COR-L47 (cell line): ENCODE data around the gene LRP1B.
A peak's percentile ranks its signal among the peaks of the same experiment; 100 is the strongest.
"Not testable (repeated sequence)": the region's sequence is repeated elsewhere in the genome, so short reads cannot be mapped to it uniquely, and the experiment has no call there.

Experiments used
- DNase-seq: peaks from one replicate; lab custom pipeline; 2025; lab: John Stamatoyannopoulos, UW

Gene LRP1B

GRCh38 chr2:140344266-140344665, 1786.5 kb downstream of the LRP1B start:
- not testable (repeated sequence) for DNase-seq

DNA sequence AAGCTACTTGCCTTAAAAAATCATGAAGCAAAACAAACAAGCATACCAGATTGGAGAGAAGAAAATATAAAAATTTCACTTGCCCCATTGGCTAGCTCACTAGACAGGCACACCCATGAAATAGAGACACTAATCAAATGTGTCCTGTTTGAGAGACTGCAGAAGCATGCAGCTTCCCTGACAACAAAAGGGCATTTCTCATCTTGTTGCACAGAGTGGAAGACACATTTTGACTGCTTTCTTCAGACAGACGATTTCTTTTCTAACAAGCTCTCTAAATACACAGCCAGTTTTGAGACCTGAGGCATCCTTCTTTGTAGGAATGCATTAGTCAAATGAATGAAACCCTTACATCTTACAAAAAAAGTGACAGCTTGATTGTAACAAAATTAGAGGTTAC, 1792.0 kb downstream of the LRP1B start:
- no peak for DNase-seq

DNA sequence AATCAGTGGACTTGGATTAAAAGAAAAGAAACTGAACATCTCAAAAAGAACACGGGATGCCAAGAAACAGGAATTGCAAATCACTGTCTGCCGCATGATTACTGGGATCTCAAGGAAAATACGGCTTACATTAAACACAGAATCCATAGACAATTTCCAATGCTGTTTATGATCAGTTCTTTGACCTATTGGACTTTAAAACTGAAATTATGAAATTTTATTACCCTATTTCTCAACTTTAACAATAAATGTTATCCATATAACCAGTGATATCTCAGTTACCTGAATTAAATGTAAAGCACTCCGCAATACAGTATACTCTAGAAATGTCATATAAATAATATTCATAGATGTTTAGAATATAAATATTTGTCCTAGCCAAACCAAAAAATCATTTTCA, 1793.8 kb downstream of the LRP1B start:
- DNase-seq: no peak

GRCh38 chr2:140316345-140316744, 1814.5 kb downstream of the LRP1B start:
- no peak for DNase-seq

DNA sequence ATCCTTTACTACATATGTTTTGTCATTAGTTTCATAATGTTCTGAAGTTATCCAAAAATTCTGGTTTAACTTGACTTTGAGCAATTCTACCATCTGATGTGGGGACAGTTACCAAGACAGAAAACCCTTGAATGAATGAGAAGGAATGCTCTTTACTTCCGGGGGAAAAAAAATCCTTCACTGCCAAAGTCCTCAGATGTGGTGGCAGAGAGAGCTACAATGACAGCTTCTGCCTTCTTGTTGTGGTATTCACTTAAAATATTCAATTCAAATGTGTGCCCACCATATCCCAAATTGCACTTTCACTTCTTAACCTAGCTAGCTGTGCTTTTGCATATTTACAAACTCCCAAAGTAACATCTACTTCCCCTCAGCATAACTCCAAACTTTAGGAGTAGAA, 1818.9 kb downstream of the LRP1B start:
- DNase-seq: no peak

GRCh38 chr2:140308706-140309105, 1822.1 kb downstream of the LRP1B start:
- DNase-seq: no peak

GRCh38 chr2:140307532-140307931, 1823.3 kb downstream of the LRP1B start:
- DNase-seq: no peak

DNA sequence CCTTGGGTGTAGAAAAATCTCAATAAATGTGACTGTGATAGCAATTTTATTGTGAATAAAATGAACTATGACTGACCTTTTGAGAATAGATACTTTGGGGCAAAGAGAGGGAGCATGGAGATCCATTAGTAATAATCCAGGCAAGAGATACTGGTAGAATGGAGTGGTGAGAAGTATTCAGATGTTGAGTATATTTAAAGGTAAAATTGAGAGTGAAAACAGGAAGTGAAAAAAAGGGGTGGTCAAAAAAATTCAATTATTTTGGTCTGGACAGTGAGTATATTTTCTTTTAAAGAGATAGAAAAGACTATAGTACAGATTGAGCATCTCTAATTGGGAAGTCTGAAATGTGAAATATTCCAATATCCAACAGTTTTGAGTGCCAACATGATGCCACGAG, 1835.0 kb downstream of the LRP1B start:
- DNase-seq: no peak

DNA sequence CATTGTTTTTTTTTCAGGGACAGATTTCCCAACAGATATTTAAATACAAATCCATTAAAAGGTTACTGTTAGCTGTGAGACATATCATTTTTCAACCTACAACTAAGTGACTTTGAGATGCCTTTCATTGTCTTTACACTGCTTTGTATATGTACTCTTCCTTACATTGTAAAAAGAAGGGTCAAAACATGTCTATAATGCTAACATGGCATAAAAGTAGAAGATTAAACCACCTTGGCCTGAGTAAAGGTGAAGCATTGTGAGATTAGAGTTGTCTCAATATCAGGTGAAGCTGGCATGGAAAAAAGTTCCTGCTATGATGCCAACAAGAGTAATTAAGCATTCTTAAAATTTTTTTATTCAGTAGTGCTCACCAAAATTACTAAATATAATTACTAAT, 1842.1 kb downstream of the LRP1B start:
- no peak for DNase-seq

- no peak for DNase-seq
Observed at GRCh38 chr2:140288213-140288612, 1842.6 kb downstream of the LRP1B start.

DNA sequence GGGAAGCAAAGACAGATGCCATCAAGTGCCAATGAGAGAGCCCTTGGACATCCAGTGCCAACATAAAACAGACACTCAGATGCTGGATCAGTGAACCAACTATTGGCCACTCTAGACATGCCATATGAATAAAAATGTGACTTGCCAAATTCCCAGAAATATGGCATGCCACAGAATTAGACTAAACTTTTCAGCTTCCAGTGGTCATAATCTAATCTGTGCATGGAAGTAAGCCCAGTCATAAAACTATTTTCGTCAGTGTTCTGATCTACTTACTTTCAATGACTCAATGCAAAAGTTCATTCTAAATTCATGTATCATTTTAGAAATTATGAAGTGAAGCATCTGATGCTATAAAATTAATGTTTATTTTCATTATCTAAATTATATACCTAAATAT, 1844.4 kb downstream of the LRP1B start:
- DNase-seq: no peak

GRCh38 chr2:140277344-140277743, 1853.5 kb downstream of the LRP1B start:
- not testable (repeated sequence) for DNase-seq

DNA sequence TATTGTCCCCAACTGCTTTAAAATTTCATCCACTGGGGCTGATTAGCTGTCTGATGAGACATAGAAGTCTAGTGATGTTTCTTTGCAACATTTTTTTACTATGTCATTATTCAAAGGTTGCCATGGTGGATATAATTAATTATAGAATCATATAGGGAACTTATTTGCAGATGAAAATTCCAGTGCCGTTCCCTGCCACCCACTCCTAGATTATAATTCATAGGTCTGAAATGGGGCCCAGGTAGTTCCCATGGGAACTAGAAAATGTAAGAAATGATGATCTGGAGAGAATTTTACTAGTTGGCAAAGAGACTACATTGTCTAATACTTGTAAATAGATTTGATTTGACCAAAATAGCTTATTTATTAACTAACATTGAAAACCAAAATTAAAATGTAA, 1854.2 kb downstream of the LRP1B start:
- no peak for DNase-seq

DNA sequence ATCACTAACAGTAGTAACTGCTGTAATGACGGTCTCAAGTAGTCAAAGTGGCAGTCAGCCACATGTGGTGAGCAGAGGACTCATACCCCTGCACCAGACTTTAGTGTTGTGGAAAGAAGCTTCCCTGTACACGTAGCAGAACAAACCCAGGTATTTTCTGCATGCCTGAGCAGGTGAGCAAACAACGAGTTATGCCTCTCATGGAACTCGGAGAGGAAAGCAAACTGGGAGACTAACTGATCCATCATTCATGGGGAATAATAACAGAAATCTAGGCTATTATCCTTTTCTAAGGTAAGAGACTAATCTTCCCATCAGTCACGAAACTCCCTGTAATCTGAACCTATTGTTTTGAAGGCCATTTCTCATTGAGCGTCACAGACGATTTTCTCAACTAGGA, 1855.4 kb downstream of the LRP1B start:
- DNase-seq: peak; percentile 64

GRCh38 chr2:140274891-140275290, 1855.9 kb downstream of the LRP1B start:
- no peak for DNase-seq

DNA sequence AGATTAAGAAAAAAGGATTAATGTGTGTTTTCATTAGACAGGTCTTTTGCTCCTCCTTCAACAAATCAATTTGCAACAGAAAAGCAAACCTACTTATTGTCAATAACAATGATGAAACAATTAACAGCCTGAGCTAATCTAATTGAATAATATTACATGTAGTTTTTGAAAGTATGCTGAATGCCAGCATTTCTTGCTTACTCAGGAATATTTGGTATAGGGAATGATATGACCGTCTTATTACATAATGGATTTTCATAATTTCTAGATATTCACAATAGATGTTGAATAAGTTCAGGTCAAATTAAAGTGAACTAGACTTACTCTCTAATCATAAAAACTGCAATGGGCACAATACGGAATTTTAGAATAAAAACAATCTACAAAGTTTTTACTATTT, 1856.9 kb downstream of the LRP1B start:
- DNase-seq: no peak

DNA sequence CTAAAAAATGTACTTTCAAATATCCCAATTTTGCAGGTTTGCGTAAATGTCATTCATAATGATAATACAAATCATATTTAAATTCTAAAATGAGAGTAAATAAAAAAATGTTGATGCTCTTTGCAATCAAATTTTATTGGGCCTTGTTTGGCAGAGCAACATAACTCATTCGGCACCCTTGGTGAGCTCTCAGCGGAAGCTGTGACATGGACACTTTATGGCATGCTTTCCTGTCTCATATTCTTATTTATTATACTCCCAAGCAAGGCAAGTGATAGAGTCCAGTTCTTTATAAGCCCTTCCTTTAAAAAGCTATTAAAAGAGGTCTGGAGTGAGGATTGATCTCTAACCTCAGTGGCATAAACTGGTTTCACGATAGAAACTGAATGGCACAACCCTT, 1857.4 kb downstream of the LRP1B start:
- no peak for DNase-seq

DNA sequence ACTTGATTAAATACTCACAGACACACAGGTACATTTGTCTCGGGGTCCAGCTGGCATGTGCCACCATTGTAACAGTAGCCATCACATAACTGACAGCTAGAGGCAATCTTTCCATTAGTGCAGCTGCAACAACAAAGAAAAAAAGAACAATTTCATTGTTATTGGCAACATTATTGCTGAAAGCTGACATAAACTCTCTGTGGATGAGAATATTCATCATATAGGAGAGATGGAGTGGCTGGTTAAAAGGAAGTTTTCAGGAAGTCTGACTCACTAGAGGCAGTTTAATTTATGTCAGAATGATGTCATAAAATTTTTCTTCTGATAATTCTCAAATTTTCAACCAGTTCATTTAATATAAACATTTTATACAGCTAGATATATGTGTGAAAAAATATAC, 1860.6 kb downstream of the LRP1B start:
- no peak for DNase-seq

- DNase-seq: no peak
Observed at GRCh38 chr2:140269000-140269399, 1861.8 kb downstream of the LRP1B start.

DNA sequence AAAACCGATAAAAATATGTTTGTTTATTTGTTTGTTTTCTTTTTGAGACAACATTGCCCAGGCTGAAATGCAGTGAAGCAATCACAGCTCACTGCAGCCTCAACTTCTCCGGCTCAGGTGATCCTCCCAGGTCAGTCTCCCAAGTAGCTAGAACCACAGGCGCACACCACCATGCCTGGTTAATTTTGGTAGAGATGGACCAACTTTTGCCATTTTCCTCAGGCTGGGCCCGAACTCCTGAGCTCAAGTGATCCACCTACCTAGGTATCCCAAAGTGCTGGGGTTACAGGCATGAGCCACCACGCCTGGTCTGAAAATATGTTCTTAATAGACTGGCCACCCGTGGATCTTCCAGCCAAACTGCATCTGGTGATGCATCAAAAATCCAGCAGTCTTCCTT, 1867.9 kb downstream of the LRP1B start:
- DNase-seq: no peak

GRCh38 chr2:140257692-140258300, 1873.0 kb downstream of the LRP1B start:
- no peak for DNase-seq

DNA sequence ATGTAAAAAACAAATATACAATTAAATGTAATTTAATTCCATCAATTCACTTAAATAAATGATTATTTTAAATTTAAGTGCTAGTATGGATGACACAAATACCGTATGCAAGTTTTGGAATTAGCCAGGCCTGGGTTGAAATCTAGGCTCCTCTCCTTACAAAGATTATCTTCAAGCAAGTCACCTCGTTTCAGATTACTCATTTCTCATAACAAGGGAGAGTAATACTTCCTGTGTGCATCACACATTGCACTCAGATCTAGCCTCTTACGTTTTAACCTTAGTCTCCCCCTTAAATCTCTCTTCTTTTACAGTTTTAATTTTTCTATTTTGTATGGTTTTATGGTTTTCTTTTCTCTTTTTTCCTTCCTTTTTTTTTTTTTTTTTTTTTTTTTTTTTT, 1874.7 kb downstream of the LRP1B start:
- no peak for DNase-seq

GRCh38 chr2:140249821-140250220, 1881.0 kb downstream of the LRP1B start:
- DNase-seq: no peak

- DNase-seq: no peak
Observed at GRCh38 chr2:140248623-140249022, 1882.2 kb downstream of the LRP1B start.
